OCI-LY1 (cell line): ENCODE results near the gene FAM8A1.

ENCODE experiments used
- H2AFZ ChIP-seq: fragments of 200-600 bp; sonication (generic), shearing (Covaris generic); 2 replicates; pipeline ENCODE4 v1.6.0; 2014; ENCODE audit warnings: antibody characterized with exemption, mild to moderate bottlenecking, low read length
- H3F3A ChIP-seq: fragments of 200-600 bp; sonication (generic), shearing (Covaris generic); 2 replicates; pipeline ENCODE4 v1.6.0; 2014; ENCODE audit warnings: mild to moderate bottlenecking, antibody characterized with exemption, low read length, moderate library complexity; ENCODE audit not compliant: insufficient read depth
- H3K27ac ChIP-seq: fragments of 200-600 bp; sonication (generic); 2 replicates; pipeline ENCODE4 v1.5.1; 2014; ENCODE audit warnings: low read length, mixed run types, mild to moderate bottlenecking, low read depth; ENCODE audit not compliant: poor library complexity, severe bottlenecking
- H3K27me3 ChIP-seq: fragments of 200-600 bp; sonication (generic); 2 replicates; pipeline ENCODE4 v1.6.0; 2014; ENCODE audit warnings: antibody characterized with exemption, mild to moderate bottlenecking, low read length, moderate library complexity; ENCODE audit not compliant: insufficient read depth
- H3K36me3 ChIP-seq: fragments of 200-600 bp; sonication (generic); 2 replicates; pipeline ENCODE4 v1.6.1; 2014; ENCODE audit warnings: mild to moderate bottlenecking, antibody characterized with exemption, low read length, moderate library complexity, mixed read lengths; ENCODE audit not compliant: insufficient read depth
- H3K4me1 ChIP-seq: fragments of 200-600 bp; sonication (generic); 2 replicates; pipeline ENCODE4 v1.5.1; 2014; ENCODE audit warnings: mild to moderate bottlenecking, low read length, moderate library complexity; ENCODE audit not compliant: insufficient read depth, severe bottlenecking
- H3K4me2 ChIP-seq: fragments of 200-600 bp; sonication (generic), shearing (Covaris generic); 2 replicates; pipeline ENCODE4 v1.6.1; 2014; ENCODE audit warnings: low read length
- H3K4me3 ChIP-seq: fragments of 200-600 bp; sonication (generic); 2 replicates; pipeline ENCODE4 v1.5.1; 2014; ENCODE audit warnings: low read length, low read depth, mild to moderate bottlenecking, mixed read lengths; ENCODE audit not compliant: poor library complexity, severe bottlenecking
- H3K79me2 ChIP-seq: fragments of 200-600 bp; shearing (Covaris generic); 2 replicates; pipeline ENCODE4 v1.6.1; 2016; ENCODE audit warnings: mixed run types, low read length, mixed read lengths; ENCODE audit not compliant: insufficient read depth
- H3K9ac ChIP-seq: fragments of 200-600 bp; sonication (generic), shearing (Covaris generic); 2 replicates; pipeline ENCODE4 v1.6.1; 2014; ENCODE audit warnings: mild to moderate bottlenecking, low read length, mixed read lengths
- H3K9me2 ChIP-seq: fragments of 200-600 bp; sonication (generic), shearing (Covaris generic); 2 replicates; pipeline ENCODE4 v1.6.1; 2014; ENCODE audit warnings: low read depth, mild to moderate bottlenecking, low read length, mixed read lengths
- H3K9me3 ChIP-seq: fragments of 200-600 bp; shearing (Covaris generic); 2 replicates; pipeline ENCODE4 v1.6.1; 2014; ENCODE audit warnings: low read length, mixed read lengths
- H4K20me1 ChIP-seq: fragments of 200-600 bp; sonication (generic), shearing (Covaris generic); 2 replicates; pipeline ENCODE4 v1.6.0; 2016; ENCODE audit warnings: mild to moderate bottlenecking, low read length; ENCODE audit not compliant: insufficient read depth
- EZH2 ChIP-seq: fragments of 200-600 bp; sonication (generic), shearing (Covaris generic); IDR thresholded peaks from 2 replicates; pipeline ENCODE4 v1.8.0; 2017; ENCODE audit warnings: borderline replicate concordance, mixed run types, mild to moderate bottlenecking, antibody characterized with exemption, low read length, moderate library complexity, mixed read lengths
- TF ChIP-seq, protein P1 (sequence below): fragments of 200-600 bp; sonication (generic), shearing (Covaris generic); IDR thresholded peaks from 2 replicates; pipeline ENCODE4 v1.5.1; 2017; ENCODE audit warnings: mild to moderate bottlenecking, antibody characterized with exemption, low read length, moderate library complexity, mixed read lengths

The FAM8A1 gene

DNA sequence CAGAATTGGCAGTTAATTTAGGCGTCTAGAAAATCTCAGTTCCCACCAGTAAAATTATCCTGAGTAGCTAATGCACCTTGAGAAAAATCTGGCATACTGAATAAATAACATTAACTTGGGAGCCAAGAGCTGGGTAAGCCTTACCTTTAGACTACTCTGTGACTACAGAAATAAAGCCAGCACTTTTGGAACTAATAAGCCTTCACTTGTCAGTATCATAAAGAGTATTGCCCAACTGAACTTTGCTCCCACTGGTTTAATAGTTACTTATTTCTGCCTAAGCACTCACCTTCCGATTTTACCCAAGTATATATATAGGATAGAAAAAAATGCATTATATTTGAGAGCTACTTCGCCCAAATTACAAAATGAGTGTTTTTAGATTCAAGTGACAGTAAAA, 10.7 kb downstream of the FAM8A1 start:
- no peaks in the 10 kb centered on the region for H3F3A ChIP-seq
- H3K27ac ChIP-seq, result no peak overlapping the region

DNA sequence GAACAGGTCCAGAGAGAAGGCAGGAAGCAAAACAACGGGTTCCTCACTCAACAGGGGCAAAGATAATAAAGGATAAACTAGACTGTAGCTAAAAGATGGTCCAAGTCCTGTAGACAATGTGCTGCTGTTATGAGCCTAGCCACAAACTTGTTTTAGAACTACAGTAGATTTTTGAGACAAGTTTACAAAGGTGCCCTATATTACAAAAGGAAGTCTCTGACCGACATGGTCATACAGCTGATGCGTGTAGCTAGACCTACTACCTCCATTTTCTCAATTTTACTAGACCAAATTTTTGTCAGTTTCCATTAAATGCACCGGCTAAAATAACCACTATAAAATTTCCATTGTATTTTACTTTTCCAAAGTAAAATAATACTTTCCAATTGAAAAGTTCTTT, 11.9 kb downstream of the FAM8A1 start:
- H3K9me3 ChIP-seq, result no peaks in the 10 kb centered on the region
- no peaks in the 10 kb centered on the region for H3K4me1 ChIP-seq
- H3K79me2 ChIP-seq, result no peaks in the 10 kb centered on the region
- no peaks in the 10 kb centered on the region for H3K27me3 ChIP-seq
- H3K4me2 ChIP-seq, result no peak overlapping the region
- no peak overlapping the region for H3K27ac ChIP-seq
- no peaks in the 10 kb centered on the region for H3F3A ChIP-seq
- TF ChIP-seq, protein P1, sequence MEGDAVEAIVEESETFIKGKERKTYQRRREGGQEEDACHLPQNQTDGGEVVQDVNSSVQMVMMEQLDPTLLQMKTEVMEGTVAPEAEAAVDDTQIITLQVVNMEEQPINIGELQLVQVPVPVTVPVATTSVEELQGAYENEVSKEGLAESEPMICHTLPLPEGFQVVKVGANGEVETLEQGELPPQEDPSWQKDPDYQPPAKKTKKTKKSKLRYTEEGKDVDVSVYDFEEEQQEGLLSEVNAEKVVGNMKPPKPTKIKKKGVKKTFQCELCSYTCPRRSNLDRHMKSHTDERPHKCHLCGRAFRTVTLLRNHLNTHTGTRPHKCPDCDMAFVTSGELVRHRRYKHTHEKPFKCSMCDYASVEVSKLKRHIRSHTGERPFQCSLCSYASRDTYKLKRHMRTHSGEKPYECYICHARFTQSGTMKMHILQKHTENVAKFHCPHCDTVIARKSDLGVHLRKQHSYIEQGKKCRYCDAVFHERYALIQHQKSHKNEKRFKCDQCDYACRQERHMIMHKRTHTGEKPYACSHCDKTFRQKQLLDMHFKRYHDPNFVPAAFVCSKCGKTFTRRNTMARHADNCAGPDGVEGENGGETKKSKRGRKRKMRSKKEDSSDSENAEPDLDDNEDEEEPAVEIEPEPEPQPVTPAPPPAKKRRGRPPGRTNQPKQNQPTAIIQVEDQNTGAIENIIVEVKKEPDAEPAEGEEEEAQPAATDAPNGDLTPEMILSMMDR, result no peak
- no peak for TF ChIP-seq EZH2
- peaks cover 54% of the 10 kb centered on the region for H3K36me3 ChIP-seq
- no peaks in the 10 kb centered on the region for H3K9me2 ChIP-seq
- no peak overlapping the region for H3K4me3 ChIP-seq
- H2AFZ ChIP-seq, result no peak overlapping the region
- H4K20me1 ChIP-seq, result no peaks in the 10 kb centered on the region
- no peak overlapping the region for H3K9ac ChIP-seq

More for the DNA sequence above, 10.7 kb downstream of the FAM8A1 start:
- Histone ChIP-seq H3K27me3 (no peaks in the 10 kb centered on the region), H4K20me1 (no peaks in the 10 kb centered on the region), H3K4me2 (no peak overlapping the region), H3K79me2 (no peaks in the 10 kb centered on the region), H3K4me1 (no peaks in the 10 kb centered on the region), H3K36me3 (peaks cover 48% of the 10 kb centered on the region), H3K9me2 (no peaks in the 10 kb centered on the region), H2AFZ (no peak overlapping the region), H3K9ac (no peak overlapping the region), H3K4me3 (no peak overlapping the region), H3K9me3 (no peaks in the 10 kb centered on the region)
- TF ChIP-seq, protein P1, result no peak
- no peak for TF ChIP-seq EZH2

DNA sequence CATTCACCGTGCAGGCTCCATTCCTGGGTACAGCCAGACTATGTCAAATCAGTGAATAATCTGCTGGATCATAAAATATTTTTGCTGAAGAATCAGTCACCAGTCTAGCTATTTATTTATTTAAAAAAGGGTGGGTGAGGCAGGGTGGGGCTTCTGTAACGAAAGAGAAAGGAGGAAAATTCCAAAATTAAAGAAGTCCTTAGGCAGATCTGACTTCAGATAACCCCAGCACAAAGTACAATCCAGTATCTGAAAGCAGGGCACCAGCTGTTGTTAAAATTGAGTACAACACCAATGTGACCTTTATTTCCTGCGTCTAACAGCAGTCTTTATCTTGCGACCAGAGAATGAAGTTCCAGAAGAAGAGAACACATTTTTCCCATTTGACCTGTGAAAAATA, 15.7 kb downstream of the FAM8A1 start:
- Histone ChIP-seq H2AFZ (no peak overlapping the region), H3K9me3 (no peaks in the 10 kb centered on the region)

More for the DNA sequence above, 15.7 kb downstream of the FAM8A1 start:
- H3K79me2 ChIP-seq, result no peaks in the 10 kb centered on the region
- peaks cover 68% of the 10 kb centered on the region for H3K36me3 ChIP-seq
- H3K9me2 ChIP-seq, result no peaks in the 10 kb centered on the region
- no peaks in the 10 kb centered on the region for H4K20me1 ChIP-seq
- H3K4me3 ChIP-seq, result no peak overlapping the region
- H3K9ac ChIP-seq, result no peak overlapping the region
- no peak overlapping the region for H3K27ac ChIP-seq
- no peak overlapping the region for H3K4me2 ChIP-seq
- no peaks in the 10 kb centered on the region for H3K27me3 ChIP-seq
- no peak for TF ChIP-seq EZH2
- TF ChIP-seq, protein P1, result no peak
- no peaks in the 10 kb centered on the region for H3F3A ChIP-seq
- H3K4me1 ChIP-seq, result peaks cover under 1% of the 10 kb centered on the region
